NCI-H128 (cell line): Measurements from ENCODE around the gene MYO9B.
"Not testable (repeated sequence)": the region's sequence is repeated elsewhere in the genome, so short reads cannot be mapped to it uniquely, and the experiment has no call there.

Experiments
- DNase-seq: peaks from one replicate; lab custom pipeline; 2025; ENCODE audit not compliant: unreplicated experiment; lab: John Stamatoyannopoulos, UW

Gene MYO9B

GRCh38 chr19:17086834-17087233 lies 11.3 kb downstream of the MYO9B start:
- DNase-seq: no peak

DNA sequence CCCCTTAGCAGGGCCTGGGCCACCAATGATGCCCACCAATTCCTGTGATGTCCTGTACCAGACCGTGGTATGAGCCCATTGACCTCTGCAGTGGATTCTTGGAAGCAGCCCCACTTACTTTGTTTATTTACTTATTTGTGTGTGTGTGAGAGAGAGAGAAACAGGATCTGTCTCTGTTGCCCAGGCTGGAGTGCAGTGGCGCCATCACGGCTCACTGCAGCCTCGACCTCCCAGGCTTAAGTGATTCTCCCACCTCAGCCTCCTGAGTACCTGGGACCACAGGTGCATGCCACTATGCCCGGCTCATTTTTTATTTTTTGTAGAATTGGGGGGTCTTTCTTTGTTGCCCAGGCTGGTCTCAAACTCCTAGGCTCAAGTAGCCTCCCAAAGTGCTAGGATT lies 13.0 kb downstream of the MYO9B start:
- no peak for DNase-seq

- no peak for DNase-seq
Measured at GRCh38 chr19:17090583-17090982, 15.0 kb downstream of the MYO9B start.

GRCh38 chr19:17091758-17092333 lies 16.3 kb downstream of the MYO9B start:
- no peak for DNase-seq

DNA sequence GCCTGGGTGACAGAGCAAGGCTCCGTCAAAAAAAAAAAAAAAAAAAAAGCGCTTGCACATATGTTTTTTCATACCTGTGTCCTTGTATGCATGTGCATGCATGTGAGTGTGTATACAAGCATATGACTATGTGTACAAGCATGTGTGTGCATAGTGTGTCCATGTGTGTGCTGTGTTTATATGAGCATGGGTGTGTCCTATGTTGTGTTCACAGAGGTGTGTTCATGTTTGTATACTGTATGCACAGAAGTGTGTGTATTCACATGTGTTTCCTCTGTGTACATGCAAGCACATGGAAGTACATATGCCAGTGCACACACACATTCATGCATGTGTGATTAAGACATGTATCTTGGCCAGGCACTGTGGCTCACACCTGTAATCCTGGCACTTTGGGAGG lies 17.1 kb downstream of the MYO9B start:
- DNase-seq: no peak

- DNase-seq: not testable (repeated sequence)
Measured at GRCh38 chr19:17094694-17095093, 19.1 kb downstream of the MYO9B start.

GRCh38 chr19:17095141-17095919 lies 19.8 kb downstream of the MYO9B start:
- DNase-seq: no peak

DNA sequence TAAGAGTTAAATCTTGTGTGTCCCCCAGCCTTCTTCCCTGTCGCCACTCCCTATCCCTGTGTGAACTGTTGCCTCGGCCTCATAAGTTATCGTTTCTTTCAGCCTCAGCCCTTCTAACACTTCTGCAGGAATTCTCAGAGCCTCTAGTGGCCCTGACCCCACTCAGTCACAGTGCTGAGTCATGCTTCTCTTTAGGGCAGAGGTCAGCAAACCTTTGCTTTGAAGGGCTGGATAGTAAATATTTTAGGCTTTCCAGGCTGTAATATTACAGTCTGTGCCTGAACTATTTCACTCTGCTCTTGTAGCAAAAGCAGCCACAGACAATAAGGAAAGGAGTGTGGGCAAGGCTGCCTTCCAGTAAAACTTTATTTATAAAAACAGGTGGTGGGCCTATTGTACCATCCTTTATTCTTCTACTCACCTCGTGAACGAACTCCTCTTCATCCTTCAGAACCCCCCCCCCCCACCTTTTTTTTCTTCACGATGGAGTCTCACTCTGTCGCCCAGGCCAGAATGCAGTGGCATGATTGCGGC lies 22.1 kb downstream of the MYO9B start:
- DNase-seq: no peak

DNA sequence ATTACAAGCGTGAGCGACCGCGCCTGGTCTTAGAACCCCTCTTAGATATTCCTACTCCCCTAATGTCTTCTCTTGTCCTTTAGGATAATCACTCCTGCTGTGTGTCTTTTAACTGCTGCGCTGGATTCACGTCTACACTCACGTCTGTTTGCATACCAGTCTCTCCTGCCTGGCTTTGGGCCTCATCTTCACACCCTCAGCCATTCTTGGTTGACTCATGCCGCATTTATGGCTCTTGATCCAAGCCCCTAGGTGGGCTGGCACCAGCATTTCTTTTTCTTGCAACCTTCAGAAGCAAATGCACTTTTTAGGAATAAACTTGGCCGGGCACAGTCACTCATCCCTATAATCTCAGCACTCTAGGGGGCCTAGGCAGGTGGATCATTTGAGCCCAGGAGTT lies 22.7 kb downstream of the MYO9B start:
- DNase-seq: no peak

DNA sequence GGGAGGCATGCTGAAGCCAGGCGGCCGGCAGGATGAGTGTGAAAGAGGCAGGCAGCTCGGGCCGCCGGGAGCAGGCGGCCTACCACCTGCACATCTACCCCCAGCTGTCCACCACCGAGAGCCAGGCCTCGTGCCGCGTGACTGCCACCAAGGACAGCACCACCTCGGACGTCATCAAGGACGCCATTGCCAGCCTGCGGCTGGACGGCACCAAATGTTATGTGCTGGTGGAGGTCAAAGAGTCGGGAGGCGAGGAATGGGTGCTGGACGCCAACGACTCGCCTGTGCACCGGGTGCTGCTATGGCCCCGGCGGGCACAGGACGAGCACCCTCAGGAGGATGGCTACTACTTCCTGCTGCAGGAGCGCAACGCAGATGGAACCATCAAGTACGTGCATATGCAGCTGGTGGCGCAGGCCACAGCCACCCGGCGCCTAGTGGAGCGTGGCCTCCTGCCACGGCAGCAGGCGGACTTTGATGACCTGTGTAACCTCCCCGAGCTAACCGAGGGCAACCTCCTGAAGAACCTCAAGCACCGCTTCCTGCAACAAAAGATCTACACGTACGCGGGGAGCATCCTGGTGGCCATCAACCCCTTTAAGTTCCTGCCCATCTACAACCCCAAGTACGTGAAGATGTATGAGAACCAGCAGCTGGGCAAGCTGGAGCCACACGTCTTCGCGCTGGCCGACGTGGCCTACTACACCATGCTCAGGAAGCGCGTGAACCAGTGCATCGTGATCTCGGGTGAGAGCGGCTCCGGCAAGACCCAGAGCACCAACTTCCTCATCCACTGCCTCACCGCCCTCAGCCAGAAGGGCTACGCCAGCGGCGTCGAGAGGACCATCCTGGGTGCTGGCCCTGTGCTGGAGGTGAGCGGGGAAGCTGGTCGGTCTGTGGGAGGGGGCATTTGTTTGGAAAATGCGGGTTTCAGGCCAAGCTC lies 26.4 kb downstream of the MYO9B start:
- DNase-seq: no peak

DNA sequence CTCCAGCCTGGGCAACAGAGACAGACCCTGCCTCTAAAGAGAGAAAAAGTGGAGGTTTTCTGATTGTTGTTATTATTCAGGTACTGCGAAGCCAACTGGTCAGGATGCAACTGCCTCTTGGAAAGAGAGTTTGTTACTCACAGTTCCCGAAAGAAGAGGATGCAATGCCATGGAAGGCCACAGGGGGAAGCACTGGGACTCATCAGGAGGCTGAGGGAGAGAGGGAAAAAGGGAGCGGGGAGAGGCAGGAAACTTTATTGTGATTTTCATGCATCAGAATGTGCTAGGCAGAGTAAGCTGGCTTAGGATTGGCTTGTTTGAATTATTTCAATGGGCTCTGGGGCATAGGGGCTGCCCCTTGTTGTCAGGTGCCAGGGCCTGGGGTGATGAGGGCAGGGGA lies 27.6 kb downstream of the MYO9B start:
- DNase-seq: no peak

- no peak for DNase-seq
Measured at GRCh38 chr19:17104679-17105078, 29.1 kb downstream of the MYO9B start.

DNA sequence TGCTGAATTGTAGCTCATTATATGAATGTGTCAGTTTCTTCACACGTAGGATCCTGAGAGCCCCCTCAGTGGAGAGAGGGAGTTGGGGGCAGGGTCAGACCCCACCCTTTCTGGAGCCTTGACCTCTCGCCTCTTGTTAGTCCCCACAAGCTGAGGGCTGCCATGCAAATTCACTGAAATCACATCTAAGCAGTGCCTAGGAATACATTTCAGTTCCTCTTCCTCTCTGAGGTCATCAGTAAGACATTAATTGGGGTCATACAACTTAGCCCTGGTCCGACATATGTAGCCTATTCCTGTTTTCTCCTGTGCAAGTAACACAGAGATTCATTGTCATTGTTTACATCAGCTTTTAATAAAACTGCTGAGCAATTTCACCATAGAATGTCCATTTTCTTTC lies 30.0 kb downstream of the MYO9B start:
- DNase-seq: no peak

GRCh38 chr19:17106964-17107363 lies 31.4 kb downstream of the MYO9B start:
- not testable (repeated sequence) for DNase-seq

GRCh38 chr19:17107546-17108452 lies 32.2 kb downstream of the MYO9B start:
- no peak for DNase-seq

DNA sequence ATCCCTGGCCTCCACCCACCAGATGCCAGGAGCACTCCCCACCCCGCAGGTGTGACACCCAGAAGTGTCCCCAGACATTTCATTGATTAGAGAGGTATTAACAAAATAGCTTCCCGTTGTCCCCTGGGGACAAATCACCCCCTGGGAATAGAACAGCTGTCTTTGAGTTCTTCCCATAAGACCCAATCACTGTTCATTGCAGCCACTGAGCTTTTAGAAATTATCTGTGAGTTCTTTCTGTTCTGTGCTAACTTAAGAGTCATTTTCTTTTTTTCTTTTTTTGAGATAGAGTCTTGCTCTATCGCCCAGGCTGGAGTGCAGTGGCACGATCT lies 32.8 kb downstream of the MYO9B start:
- DNase-seq: no peak

DNA sequence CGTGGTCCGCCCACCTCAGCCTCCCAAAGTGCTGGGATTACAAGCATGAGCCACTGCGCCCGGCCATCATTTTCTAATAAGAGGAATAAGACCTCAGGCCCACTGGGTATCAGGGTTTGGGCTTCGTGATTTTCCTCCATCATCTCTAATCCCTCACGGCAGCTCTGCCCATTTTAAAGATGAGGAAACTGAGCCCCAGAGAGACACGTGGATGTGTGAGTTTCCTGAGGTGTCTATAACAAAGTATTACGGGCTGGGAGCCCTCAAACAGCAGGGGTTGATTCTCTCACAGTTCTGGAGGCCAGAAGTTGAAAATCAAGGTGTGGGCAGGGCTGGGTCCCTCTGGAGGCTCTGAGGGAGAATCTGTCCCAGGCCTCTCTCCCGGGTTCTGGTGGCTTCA lies 33.7 kb downstream of the MYO9B start:
- DNase-seq: no peak

GRCh38 chr19:17109962-17110598 lies 34.5 kb downstream of the MYO9B start:
- DNase-seq: no peak

DNA sequence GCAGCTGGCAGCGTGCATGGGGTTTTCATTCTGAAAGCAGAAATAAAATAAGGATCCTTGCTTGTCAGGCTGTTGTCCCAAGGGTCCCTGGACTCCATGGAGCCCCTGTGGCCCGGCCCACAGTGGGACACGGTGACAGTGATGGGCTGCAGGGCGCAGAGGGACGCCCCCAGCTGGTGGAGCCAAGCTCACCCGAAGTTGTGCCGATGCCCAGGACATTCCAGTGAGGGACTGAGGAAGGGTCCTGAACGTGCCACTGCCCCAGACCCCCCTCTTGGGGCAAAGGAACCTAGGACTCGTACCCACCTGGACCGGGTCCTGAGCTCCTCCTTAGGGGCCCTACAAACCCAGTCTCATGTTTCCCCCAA lies 35.0 kb downstream of the MYO9B start:
- DNase-seq: no peak

- no peak for DNase-seq
Measured at GRCh38 chr19:17111766-17112165, 36.2 kb downstream of the MYO9B start.
